CD4-positive, alpha-beta memory T cell (primary cell): ENCODE data around the gene CLGN. TPM values are rescaled to one million over a fixed set of nuclear protein-coding genes. Genes with fewer than 3 reads are reported as not detected.

ENCODE experiments used
- CTCF ChIA-PET: fragments of 350-600 bp; sonication (Branson Sonifier 250); formaldehyde crosslinking; loops from one replicate; lab custom pipeline; 2021; ENCODE audit warnings: inconsistent platforms; ENCODE audit not compliant: partially characterized antibody; lab: Charles Lee
- POLR2A ChIA-PET: fragments of 350-600 bp; sonication (Branson Sonifier 250); formaldehyde crosslinking; loops from one replicate; lab custom pipeline; 2021; ENCODE audit not compliant: partially characterized antibody; lab: Charles Lee
- DNase-seq, 5 donors: peaks; one replicate each; pipeline versions ENCODE4 v3.0.0 to v3.0.0-alpha.2; 2020 to 2022; ENCODE audit warnings: mixed read lengths in 1 of 5
- H3K27ac ChIP-seq: one replicate; pipeline ENCODE4 v1.7.0; 2013; ENCODE audit warnings: low read depth, low read length
- H3K27me3 ChIP-seq: 2 replicates; pipeline ENCODE4 v1.7.0; 2013; ENCODE audit warnings: mild to moderate bottlenecking, low read length, moderate library complexity; ENCODE audit not compliant: insufficient read depth
- H3K36me3 ChIP-seq: 2 replicates; pipeline ENCODE4 v1.7.0; 2013; ENCODE audit warnings: mild to moderate bottlenecking, low read length, moderate library complexity; ENCODE audit not compliant: insufficient read depth
- H3K4me1 ChIP-seq: 2 replicates; pipeline ENCODE4 v1.7.0; 2013; ENCODE audit warnings: mild to moderate bottlenecking, low read length, moderate library complexity; ENCODE audit not compliant: insufficient read depth
- H3K4me3 ChIP-seq, 2 donors: one replicate each; pipeline ENCODE4 v1.7.0; 2013; ENCODE audit warnings: low read length in 2 of 2, mild to moderate bottlenecking in 1 of 2
- H3K9me3 ChIP-seq, 2 donors: one replicate each; pipeline ENCODE4 v1.7.0; 2013; ENCODE audit warnings: low read length in 2 of 2, control low read depth in 1 of 2; ENCODE audit not compliant: control insufficient read depth in 1 of 2
- H3K27ac Mint-ChIP-seq, 7 donors: one replicate each; pipeline ENCODE4 v1.8.0; 2020 to 2021; ENCODE audit warnings: mixed read lengths in 7 of 7, mild to moderate bottlenecking in 6 of 7, inconsistent platforms in 3 of 7, moderate library complexity in 3 of 7
- H3K27me3 Mint-ChIP-seq, 2 donors: one replicate each; pipeline ENCODE4 v1.8.0; 2020 to 2021; ENCODE audit warnings: mixed read lengths in 2 of 2
- H3K36me3 Mint-ChIP-seq, 2 donors: one replicate each; pipeline ENCODE4 v1.8.0; 2020 to 2021; ENCODE audit warnings: mixed read lengths in 2 of 2, inconsistent platforms in 1 of 2, mild to moderate bottlenecking in 1 of 2
- H3K4me1 Mint-ChIP-seq, 4 donors: one replicate each; pipeline ENCODE4 v1.8.0; 2020 to 2021; ENCODE audit warnings: mixed read lengths in 4 of 4, mild to moderate bottlenecking in 1 of 4
- H3K4me3 Mint-ChIP-seq, 8 donors: one replicate each; pipeline ENCODE4 v1.8.0; 2020 to 2021; ENCODE audit warnings: mixed read lengths in 8 of 8, mild to moderate bottlenecking in 7 of 8, moderate library complexity in 6 of 8, inconsistent platforms in 3 of 8
- H3K9me3 Mint-ChIP-seq, 8 donors: one replicate each; pipeline ENCODE4 v1.8.0; 2020 to 2021; ENCODE audit warnings: mixed read lengths in 8 of 8, mild to moderate bottlenecking in 5 of 8, inconsistent platforms in 3 of 8, moderate library complexity in 1 of 8
- intact Hi-C: fragments of 100-400 bp; cut with micrococcal nuclease; formaldehyde crosslinking; loops from one replicate; pipeline ENCODE4 v1.15.1; 2023
- polyA plus RNA-seq, 2 donors: library from polyadenylated mRNA; unstranded; fragments of 300-500 nt; fragmentation: Illumina TruSeq; gene quantifications; one replicate each; pipeline ENCODE4 v1.2.3, GENCODE V29; 2021
- total RNA-seq, 2 experiments: library from RNA; stranded (reverse); gene quantifications; one replicate each; pipeline ENCODE4 v1.2.3, GENCODE V29; 2021

The CLGN gene
- total and polyA plus RNA-seq, 4 experiments from 2014 or later = not detected

DNA sequence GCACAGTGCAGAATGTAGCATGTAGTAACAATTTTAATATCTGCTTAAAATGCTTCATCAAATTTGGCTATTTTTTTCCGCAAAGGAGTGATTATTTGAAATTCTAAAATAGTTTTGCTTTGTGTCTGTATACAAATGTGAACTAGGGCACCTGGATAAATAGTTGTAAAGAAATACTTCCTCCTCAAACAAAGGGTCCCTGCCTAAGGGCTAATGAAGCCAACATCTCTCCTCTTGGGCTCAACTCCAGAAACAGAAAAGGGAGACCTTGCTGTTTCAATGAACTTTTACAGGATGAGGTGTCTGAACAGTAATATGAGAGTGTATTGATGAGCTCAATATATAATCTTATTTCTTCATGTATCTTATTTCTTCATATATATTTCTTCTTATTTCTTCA is 84.8 kb downstream of the CLGN start:
- Mint-ChIP-seq H3K36me3 (no peaks in the 10 kb centered on the region), H3K9me3 (peaks cover 0 to 3% (median 0%) of the 10 kb centered on the region in 8 donors), H3K27me3 (peaks cover 10 to 15% of the 10 kb centered on the region in 2 donors), H3K4me3 (no peak overlapping the region), H3K4me1 (peaks cover 0 to 4% (median 4%) of the 10 kb centered on the region in 4 donors), H3K27ac (no peak overlapping the region)
- Histone ChIP-seq H3K27me3 (peaks cover 5% of the 10 kb centered on the region), H3K9me3 (no peaks in the 10 kb centered on the region), H3K4me3 (no peak overlapping the region), H3K27ac (no peak overlapping the region), H3K4me1 (no peaks in the 10 kb centered on the region), H3K36me3 (no peaks in the 10 kb centered on the region)
- intact Hi-C loops = no loop called here
- DNase-seq = no peak
- POLR2A ChIA-PET = no interaction called here
- CTCF ChIA-PET = interaction anchor here (1.4 to 2.8 kb wide), 2 partner anchors 17 to 89 kb away, joined by 4 to 14 read pairs; no protein-coding TSS in a partner anchor

Other genes starting within 250 kb of the CLGN start
- gene SCOC, start 54.0 kb downstream of the CLGN start, total RNA-seq = 10 to 100 TPM; 21.8 to 22.8 TPM
- gene SCOC, start 54.0 kb downstream of the CLGN start, polyA plus RNA-seq = 10 to 100 TPM; 31.1 to 63.7 TPM
- gene MGAT4D, start 70.6 kb upstream of the CLGN start, total RNA-seq = not detected
- not detected for gene MGAT4D, start 70.6 kb upstream of the CLGN start, polyA plus RNA-seq
- gene ELMOD2, start 96.5 kb upstream of the CLGN start, total RNA-seq = 10 to 100 TPM; 26.2 to 29.8 TPM
- 10 to 100 TPM in 1 of 2 donors, 1 to 10 TPM in 1; 7.2 to 13.0 TPM for gene ELMOD2, start 96.5 kb upstream of the CLGN start, polyA plus RNA-seq
- gene UCP1, start 141.3 kb upstream of the CLGN start, total RNA-seq = not detected
- not detected for gene UCP1, start 141.3 kb upstream of the CLGN start, polyA plus RNA-seq